ENCODE data around the gene SFTA2.

GRCh38 chr6:30917487-30917886 lies 14.5 kb downstream of the SFTA2 start:
- no peak for TF ChIP-seq EZH2phosphoT487 (IDR thresholded peaks at IDR 0.05; ENCODE audit: insufficient read depth, low read depth)
- no peak for TF ChIP-seq EZH2 (IDR thresholded peaks at IDR 0.05; ENCODE audit: insufficient read depth, poor library complexity, severe bottlenecking)

Data from GM23248 (cell line).